Measurements from ENCODE around the gene WLS. TPM values are rescaled to one million over a fixed set of nuclear protein-coding genes. Genes with fewer than 3 reads are reported as not detected.

Gene WLS
- total and polyA plus RNA-seq, 10 of the 15 experiments (the other 5 are each of a cell fraction or from before 2014, with no cell fraction given) = 0.04 to 0.36 TPM; not detected in 8

- no peak for TF ChIP-seq PRDM15 (CRISPR knock-in tag; IDR thresholded peaks at IDR 0.05)
- TF ChIP-seq RB1 (IDR thresholded peaks at IDR 0.05; ENCODE audit: borderline replicate concordance) = no peak
- TF ChIP-seq CHD2 (IDR thresholded peaks at IDR 0.05; ENCODE audit: borderline replicate concordance, low read depth, low read length) = no peak
These were observed 40.6 kb downstream of the WLS start (continued) for GRCh38 chr1:68191717-68192116.

GRCh38 chr1:68188644-68189340, 43.5 kb downstream of the WLS start:
- ChIA-PET SMC1A (ENCODE audit: uncharacterized antibody, unreplicated experiment) (interaction anchor here (5.5 kb wide), 1 partner anchor 68 kb away, joined by 21 read pairs; no protein-coding TSS in a partner anchor), CTCF (no interaction called here), POLR2A (no interaction called here), RAD21 (ENCODE audit: unreplicated experiment) (interaction anchor here (2.2 kb wide), 1 partner anchor 69 kb away, joined by 7 read pairs; no protein-coding TSS in a partner anchor)
- 75% methylated on average over 4 of the region's 4 CpGs for WGBS (ENCODE audit: insufficient coverage, insufficient replicate concordance, low lambda C conversion rate, missing lambda C conversion rate)
- in situ Hi-C loops (cut with MboI) (no loop called here), intact Hi-C loops (cut with micrococcal nuclease; ENCODE audit: unreplicated experiment) (no loop called here)
- no peaks in the 10 kb centered on the region; a peak in 1 of 4 replicates for H3K27me3 ChIP-seq (replicated peaks in 1 of 2; ENCODE audit: control insufficient read depth in 2 of 2, insufficient read depth in 2 of 2, low read length in 1 of 2)
- no peak for FAIRE-seq
- no peaks in the 10 kb centered on the region for H3K9me3 ChIP-seq (replicated peaks; ENCODE audit: control insufficient read depth, insufficient read depth, low read length)
- H3K9ac ChIP-seq (ENCODE audit: control insufficient read depth, insufficient read depth, low read length) = no peak overlapping the region
- no TSS peak for BruUV-seq (replicated peaks)
- H3K4me3 ChIP-seq = no peak overlapping the region
- no peaks in the 10 kb centered on the region for H3K36me3 ChIP-seq (ENCODE audit: control insufficient read depth in 2 of 2, insufficient read depth in 2 of 2, low read length in 1 of 2)
- no peak for DNase-seq (ENCODE audit: low read depth, low spot score)
- no peaks in the 10 kb centered on the region for H3K79me2 ChIP-seq (ENCODE audit: control insufficient read depth, insufficient read depth, low read length)
- no peaks in the 10 kb centered on the region for H3K4me1 ChIP-seq (ENCODE audit: control insufficient read depth, insufficient read depth, low read length)
- TF ChIP-seq TBL1XR1 (IDR thresholded peaks at IDR 0.05; ENCODE audit: low read depth, low read length) (no peak), JUND (IDR thresholded peaks at IDR 0.05; ENCODE audit: low read depth, low read length) (no peak)
- no peaks in the 10 kb centered on the region for H4K20me1 ChIP-seq (ENCODE audit: control insufficient read depth, insufficient read depth)
- no peak overlapping the region for H3K4me2 ChIP-seq (ENCODE audit: control insufficient read depth, insufficient read depth)
- H2AFZ ChIP-seq (ENCODE audit: control insufficient read depth, low read depth, low read length) = no peak overlapping the region
- no peak overlapping the region for H3K27ac ChIP-seq (ENCODE audit: control insufficient read depth, insufficient read depth)
- no peak; the same call in 2 of the 3 replicates for ATAC-seq

All from GM12878 (cell line).